ENCODE results near the gene GALNT9. TPM values are rescaled to one million over a fixed set of nuclear protein-coding genes. Genes with fewer than 3 reads are reported as not detected.

Gene GALNT9
- total and polyA plus RNA-seq, 7 donors: 0.28 to 5.0 (median 2.8) TPM; not detected in 2

DNA sequence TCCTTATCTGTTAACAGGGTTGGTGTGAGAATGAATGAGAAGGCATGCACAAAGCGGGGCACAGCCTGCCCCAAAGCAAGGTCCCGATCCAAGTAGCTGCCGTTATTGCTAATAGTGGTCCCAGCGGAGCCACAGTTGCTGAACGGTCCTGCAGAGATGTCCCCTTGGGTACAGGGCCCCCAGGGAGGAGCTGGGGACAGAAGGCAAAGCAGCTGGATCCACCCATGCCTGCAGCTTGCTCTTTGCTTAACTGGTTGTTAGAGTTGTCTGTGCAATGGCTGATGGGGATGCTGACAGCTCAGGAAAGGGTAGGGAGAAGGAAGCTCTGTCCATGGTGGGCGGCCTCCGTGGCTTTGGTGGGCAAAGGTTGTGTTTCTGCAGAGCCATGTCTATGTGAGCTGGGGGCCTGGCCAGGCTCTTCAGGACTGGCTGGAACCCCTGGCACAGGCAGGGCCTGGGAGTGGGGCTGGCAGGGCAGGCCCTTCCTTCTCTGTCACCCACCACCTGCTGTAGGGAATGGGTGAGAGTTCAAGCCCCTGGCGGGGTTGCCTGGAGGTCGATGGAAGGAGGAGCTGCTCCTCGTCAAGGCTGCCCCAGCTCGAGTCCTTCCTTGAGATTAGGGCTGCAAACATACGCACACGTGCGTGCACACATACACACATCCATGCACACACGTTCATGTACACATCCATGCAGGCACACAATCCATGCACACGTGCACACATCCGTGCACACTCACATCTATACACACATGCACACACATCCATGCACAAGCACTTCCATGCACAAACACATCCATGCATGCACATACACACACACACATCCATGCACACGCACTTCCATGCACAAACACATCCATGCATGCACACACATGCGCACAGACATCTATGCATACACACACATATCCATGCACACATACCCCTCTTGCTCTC, 149.7 kb downstream of the GALNT9 start:
- H3K27me3 ChIP-seq: peaks cover 0 to 53% (median 52%) of the 10 kb centered on the region in 3 donors
- H3K4me1 ChIP-seq: no peaks in the 10 kb centered on the region
- intact Hi-C loops (cut with DNase I): no loop called here
- no peak overlapping the region for H3K4me3 ChIP-seq
- TF ChIP-seq POLR2AphosphoS5 (IDR thresholded peaks at IDR 0.05) (no peak), POLR2A (IDR thresholded peaks at IDR 0.05) (no peak), EP300 (IDR thresholded peaks at IDR 0.05) (no peak)
- TF ChIP-seq, protein P1, sequence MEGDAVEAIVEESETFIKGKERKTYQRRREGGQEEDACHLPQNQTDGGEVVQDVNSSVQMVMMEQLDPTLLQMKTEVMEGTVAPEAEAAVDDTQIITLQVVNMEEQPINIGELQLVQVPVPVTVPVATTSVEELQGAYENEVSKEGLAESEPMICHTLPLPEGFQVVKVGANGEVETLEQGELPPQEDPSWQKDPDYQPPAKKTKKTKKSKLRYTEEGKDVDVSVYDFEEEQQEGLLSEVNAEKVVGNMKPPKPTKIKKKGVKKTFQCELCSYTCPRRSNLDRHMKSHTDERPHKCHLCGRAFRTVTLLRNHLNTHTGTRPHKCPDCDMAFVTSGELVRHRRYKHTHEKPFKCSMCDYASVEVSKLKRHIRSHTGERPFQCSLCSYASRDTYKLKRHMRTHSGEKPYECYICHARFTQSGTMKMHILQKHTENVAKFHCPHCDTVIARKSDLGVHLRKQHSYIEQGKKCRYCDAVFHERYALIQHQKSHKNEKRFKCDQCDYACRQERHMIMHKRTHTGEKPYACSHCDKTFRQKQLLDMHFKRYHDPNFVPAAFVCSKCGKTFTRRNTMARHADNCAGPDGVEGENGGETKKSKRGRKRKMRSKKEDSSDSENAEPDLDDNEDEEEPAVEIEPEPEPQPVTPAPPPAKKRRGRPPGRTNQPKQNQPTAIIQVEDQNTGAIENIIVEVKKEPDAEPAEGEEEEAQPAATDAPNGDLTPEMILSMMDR (IDR thresholded peaks at IDR 0.05): no peak
- WGBS, 2 donors: 80 to 86% methylated on average over 19 of the region's 19 CpGs
- peaks cover 0 to 8% (median 0%) of the 10 kb centered on the region in 4 donors for H3K9me3 ChIP-seq
- no peaks in the 10 kb centered on the region for H3K36me3 ChIP-seq
- no peak overlapping the region for H3K27ac ChIP-seq
- DNase-seq: no peak

DNA sequence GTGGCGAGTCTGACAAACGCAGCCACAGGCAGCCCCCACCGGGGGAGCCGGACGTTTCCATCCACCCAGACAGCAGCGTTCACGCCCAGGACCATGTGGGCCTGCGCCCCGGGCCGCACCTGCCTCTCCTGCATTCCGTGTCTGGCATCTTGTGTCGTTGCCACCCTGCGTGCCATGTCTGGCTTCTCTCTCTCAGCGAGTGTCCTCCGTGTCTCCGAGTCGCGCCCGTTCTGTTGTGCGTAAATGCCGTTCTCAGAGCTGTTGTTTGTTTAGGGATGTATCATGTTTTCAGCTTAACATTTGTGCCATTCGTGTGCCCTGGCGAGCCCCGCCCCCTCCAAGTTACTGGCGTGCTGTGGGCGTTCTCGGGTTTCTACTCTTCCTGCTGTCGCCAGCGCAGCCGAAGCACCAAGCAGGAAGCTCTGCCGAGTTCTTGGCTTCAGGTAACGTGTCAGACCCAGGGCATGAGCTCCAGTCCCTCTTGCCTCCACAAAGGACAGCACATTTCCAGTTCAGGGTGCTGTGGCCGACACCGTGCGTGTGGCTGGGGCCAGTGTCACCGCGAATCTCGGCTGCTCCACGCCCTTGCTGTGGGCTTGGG, 150.5 kb downstream of the GALNT9 start:
- WGBS, 2 donors: 33 to 56% methylated on average over 39 of the region's 39 CpGs
- H3K4me3 ChIP-seq: no peak overlapping the region
- intact Hi-C loops (cut with DNase I): no loop called here
- no peak overlapping the region for H3K27ac ChIP-seq
- H3K36me3 ChIP-seq: no peaks in the 10 kb centered on the region
- H3K27me3 ChIP-seq: peaks cover 0 to 61% (median 60%) of the 10 kb centered on the region in 3 donors
- no peak for DNase-seq
- H3K4me1 ChIP-seq: no peaks in the 10 kb centered on the region
- TF ChIP-seq POLR2AphosphoS5 (IDR thresholded peaks at IDR 0.05) (no peak), EP300 (IDR thresholded peaks at IDR 0.05) (no peak), POLR2A (IDR thresholded peaks at IDR 0.05) (no peak)
- TF ChIP-seq, protein P1 (IDR thresholded peaks at IDR 0.05): no peak
- H3K9me3 ChIP-seq: peaks cover 0 to 8% (median 0%) of the 10 kb centered on the region in 4 donors

DNA sequence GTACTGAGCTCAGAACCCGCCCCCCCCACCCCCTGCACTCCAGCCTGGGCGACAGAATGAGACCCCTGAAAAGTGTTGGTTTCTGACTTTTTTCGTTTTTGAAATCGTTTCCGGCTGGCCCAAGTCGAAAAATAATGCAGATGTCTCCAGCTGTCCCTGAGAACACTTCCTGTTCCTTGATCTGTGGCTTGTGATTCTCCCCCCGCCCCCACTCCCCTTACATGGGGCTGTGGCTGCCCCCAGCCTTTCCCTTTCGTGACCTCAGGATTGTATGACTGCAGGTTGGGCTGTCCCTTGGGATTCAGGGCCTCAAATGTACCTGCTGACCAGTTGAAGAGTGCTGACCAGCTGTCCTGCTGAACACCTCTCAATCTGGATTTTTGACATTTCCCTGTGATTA, 151.1 kb downstream of the GALNT9 start:
- H3K4me3 ChIP-seq: no peak overlapping the region
- TF ChIP-seq, protein P1 (IDR thresholded peaks at IDR 0.05): no peak
- TF ChIP-seq POLR2AphosphoS5 (IDR thresholded peaks at IDR 0.05): no peak
- TF ChIP-seq POLR2A (IDR thresholded peaks at IDR 0.05): no peak
- no peak for TF ChIP-seq EP300 (IDR thresholded peaks at IDR 0.05)

GRCh38 chr12:132176920-132177551, 152.4 kb downstream of the GALNT9 start:
- Histone ChIP-seq H3K27ac (no peak overlapping the region), H3K4me3 (no peak overlapping the region), H3K9me3 (no peaks in the 10 kb centered on the region), H3K36me3 (no peaks in the 10 kb centered on the region), H3K4me1 (no peaks in the 10 kb centered on the region), H3K27me3 (peaks cover 0 to 79% (median 71%) of the 10 kb centered on the region in 3 donors)
- TF ChIP-seq, protein P1 (IDR thresholded peaks at IDR 0.05): no peak
- TF ChIP-seq POLR2AphosphoS5 (IDR thresholded peaks at IDR 0.05): no peak
- no peak for TF ChIP-seq EP300 (IDR thresholded peaks at IDR 0.05)
- TF ChIP-seq POLR2A (IDR thresholded peaks at IDR 0.05): no peak
- intact Hi-C loops (cut with DNase I): no loop called here
- WGBS, 2 donors: 82 to 85% methylated on average over 25 of the region's 25 CpGs
- no peak for DNase-seq

More for the DNA sequence above, 151.1 kb downstream of the GALNT9 start:
- intact Hi-C loops (cut with DNase I): no loop called here
- Histone ChIP-seq H3K4me1 (no peaks in the 10 kb centered on the region), H3K27ac (no peak overlapping the region), H3K27me3 (peaks cover 0 to 66% (median 66%) of the 10 kb centered on the region in 3 donors), H3K36me3 (no peaks in the 10 kb centered on the region), H3K9me3 (peaks cover 0 to 8% (median 0%) of the 10 kb centered on the region in 4 donors)
- 20 to 29% methylated on average over 8 of the region's 8 CpGs for WGBS, 2 donors
- DNase-seq: no peak

Data from sigmoid colon (tissue), 7 donors.